GM21786 (cell line): ENCODE data around the gene SIRT5.

ENCODE experiments used
- ATAC-seq: cut with Tn5 transposase; IDR thresholded peaks from one replicate; pipeline ENCODE4 v1.9.1; 2021; ENCODE audit not compliant: unreplicated experiment

Gene SIRT5

DNA sequence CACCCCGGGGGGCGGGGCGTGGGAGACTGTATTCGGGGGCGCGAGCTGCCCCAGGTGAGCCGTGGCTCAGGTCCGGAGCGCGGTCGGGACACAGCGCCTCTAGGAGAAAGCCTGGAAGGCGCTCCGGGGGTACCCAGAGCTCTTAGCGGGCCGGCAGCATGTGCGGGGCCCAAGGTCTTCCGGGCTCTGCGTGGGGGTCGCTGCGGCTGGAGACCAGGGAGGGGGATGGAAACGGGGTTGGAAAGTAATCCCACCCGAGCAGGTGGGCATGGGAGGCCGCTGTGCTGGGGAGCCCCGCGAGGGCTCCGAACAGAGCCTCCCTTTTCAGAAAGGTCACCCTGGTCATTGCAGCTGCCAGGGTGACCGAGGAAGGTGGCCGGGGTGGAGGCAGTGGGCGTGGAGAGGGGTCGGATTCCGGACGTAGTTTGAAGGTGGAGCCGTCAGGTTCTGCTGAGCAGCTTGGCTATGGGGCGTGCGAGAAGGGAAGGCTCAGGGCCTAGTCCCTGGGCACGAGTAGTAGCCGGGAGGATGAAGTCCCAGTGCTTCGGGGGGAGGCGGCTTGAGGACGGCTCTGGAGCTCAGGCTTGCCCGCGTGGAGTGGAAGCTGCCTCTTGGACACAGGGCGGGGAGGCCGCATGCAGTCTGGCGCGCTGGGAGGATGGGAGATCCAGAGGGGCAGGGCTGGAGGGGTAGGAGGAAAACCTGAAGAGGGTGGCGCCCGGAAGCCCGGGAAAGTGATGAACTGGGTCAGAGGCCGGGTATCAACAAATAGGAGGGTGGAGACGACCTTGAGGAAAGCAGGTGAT lies at the start of gene SIRT5:
Gene SIRT5, plus strand, starts transcription at position 31 of the 806 bp plus-strand sequence. CDS start 9,510 bp downstream, outside the sequence.
- ATAC-seq = peak; percentile 71

DNA sequence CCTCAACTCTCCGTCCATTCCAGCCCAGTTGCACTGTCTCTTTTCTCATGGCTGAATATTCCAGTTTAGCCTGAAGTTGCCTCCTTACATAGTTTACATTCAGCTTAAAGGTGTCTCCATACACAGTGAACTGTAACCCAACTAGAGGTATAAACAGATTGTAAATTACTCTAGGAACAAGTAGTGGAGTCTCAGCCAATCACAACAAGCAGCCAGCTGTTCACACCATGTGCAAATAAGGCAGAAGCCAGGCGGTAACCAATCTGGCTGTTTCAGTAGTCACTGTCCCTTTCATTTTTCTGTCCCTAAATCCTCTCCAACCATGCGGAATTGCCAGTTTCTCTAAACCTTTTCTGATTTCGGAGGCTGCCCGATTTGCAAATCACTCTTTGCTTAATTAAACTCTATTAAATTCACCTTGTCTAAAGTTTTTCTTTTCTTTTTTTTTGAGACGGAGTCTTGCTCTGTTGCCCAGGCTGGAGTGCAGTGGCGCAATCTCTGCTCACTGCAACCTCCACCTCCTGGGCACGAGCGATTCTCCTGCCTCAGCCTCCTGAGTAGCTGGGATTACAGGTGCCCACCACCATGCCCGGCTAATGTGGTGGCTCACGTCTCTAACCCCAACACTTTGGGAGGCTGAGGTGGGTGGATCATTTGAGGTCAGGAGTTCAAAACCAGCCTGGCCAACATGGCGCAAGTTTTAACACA lies 49.4 kb upstream of the SIRT5 start:
- no peak for ATAC-seq

DNA sequence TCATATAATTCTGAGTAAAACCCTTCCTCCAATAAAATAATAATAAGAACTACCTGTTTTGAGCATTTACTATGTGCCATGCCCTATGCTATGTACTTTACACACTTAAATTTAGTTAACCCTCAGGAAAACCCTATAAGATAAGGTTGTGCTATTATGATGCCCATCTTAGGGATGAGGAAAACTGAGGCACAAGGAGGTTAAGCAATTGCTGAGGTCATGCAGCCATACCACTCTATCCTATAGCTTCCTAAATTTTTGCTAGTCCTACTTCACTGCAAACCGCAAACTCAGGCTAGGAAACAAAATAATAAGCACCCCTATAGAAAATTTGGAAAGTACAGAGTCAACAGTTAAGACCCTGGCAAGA lies 48.1 kb upstream of the SIRT5 start:
- no peak for ATAC-seq

DNA sequence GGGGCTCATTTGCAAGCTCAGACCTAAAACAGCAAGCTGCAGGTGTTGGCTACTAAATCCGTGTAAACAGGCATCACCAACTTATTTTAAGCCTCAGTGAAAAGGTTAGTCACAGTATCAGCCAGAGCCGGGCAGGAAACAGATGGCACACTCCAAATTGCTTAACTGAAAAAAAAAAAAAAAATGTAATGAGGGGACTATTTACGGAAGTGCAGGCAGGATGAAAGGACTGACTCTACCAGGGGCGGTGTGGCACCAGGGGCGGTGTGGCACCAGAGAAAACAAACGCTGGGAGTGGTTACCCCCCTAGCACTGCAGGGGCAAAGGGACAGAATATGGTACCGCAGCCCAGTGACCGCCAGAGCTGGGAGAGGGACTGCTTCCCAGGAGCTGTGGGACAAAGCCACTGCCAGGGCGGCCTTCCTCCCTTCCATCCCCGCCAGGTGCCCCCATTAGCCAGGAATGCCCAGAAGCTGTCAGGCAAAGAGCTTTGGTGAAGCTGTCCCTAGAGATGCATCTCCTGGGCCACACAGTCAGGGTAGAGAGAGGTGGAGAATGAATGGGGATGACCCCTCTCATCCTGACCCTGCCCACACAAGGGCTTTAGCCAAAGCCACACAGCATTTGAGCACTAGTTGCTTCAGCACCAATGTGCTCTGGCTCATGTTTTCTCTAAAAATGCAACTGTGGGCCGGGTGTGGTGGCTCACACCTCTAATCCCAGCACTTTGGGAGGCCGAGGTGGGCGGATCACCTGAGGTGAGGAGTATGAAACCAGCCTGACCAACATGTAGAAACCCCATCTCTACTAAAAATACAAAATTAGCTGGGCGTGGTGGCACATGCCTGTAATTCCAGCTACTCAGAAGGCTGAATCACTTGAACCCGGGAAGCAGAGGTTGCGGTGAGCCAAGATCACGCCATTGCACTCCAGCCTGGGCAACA lies 47.4 kb upstream of the SIRT5 start:
- peak; percentile 80 for ATAC-seq

DNA sequence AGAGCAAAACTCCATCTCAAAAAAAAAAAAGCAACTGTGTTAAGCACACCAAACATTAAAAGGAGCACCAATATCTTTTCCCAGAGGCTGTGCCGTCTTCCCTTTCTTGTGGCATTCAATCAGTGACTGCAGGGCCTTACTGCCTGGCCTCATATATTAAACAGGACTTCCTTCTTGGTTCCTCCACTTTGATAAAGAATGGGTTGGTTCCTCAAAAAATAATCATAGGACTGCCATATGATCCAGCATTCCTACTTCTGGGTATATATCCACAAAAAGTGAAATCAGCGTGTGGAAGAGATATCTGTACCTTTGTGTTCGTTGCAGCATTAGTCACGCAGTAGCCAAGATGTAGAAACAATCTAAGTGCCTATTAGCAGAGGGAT lies 46.7 kb upstream of the SIRT5 start:
- no peak for ATAC-seq

DNA sequence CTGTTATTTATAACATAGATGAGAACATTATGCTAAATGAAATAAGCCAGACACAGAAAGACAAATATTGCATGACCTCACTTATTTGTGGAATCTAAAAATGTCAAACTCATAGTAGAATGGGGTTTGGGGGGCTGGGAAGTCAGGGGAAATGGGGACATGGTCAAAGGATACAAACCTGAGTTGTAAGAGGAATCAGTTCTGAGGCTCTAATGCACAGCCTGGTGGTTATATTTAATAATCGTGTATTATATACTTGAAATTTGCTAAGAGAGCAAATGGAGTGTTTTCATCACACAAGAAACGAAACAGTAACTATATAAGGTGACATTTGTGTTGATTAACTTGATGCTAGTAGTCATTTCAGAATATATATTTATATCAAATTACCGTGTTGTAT lies 46.2 kb upstream of the SIRT5 start:
- ATAC-seq = no peak

DNA sequence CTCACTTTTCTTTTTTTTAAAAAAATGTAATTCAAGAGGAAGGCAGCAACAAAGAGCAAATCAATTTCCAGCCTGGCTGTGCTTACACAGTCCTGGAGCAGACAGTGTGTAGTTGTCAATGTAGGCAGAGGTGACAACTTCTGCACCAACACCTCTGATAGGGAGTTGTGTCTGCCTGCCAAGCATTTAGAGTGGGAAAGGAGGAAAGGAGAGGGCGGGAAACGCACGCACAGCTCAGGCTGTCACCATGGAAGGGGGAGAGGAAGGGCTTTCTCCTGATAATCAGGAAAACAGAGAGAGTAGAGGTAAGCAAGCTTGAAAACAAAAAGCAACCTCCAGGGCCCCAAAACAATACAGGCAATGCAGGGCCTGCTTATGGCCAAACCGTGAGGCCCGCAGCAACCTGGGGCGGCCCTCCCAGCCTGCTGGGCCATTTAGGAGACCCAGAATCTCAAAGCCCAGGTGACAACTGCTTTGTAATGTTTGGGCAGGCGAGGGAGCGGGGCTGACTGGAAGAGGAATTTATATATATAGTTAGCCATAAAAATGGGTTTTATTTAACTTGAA lies 45.5 kb upstream of the SIRT5 start:
- ATAC-seq = no peak

DNA sequence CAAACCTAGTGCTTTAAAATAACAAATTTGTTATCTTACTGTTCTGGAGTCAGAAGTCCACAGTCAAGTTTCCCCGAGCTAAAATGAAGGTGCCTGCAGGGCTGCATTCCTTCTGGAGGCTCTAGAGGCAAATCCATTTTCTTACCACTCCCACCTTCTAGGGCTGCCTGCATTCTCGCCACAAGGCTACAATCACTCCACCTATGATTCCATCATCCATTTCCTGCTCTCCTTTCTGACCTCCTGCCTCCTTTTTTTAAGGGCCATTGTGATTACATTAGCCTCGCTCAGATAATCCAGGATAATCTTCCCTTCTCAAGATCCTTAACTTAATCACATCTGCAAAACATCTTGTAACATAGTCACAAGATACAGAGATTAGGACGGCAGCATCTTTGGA lies 42.4 kb upstream of the SIRT5 start:
- ATAC-seq = no peak

DNA sequence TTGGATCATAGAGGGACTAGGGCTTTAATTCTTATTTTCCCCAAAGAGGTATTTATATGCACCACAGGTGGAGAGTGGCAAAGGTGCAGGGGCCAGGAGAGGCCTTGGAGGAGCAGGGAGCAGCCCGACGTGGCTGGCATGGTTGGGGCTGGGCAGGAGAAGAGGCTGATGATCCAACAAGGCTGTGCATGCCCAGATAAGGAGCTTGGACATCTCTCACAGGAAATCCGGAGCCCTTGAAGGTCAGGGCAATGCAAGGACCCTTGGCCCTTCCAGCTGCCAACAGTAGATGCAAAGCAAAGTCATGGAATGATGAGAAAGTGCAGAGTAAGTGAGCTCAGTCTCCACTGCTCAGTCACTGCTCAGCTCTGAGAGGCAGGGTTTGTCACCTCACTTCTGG lies 39.9 kb upstream of the SIRT5 start:
- ATAC-seq = no peak

DNA sequence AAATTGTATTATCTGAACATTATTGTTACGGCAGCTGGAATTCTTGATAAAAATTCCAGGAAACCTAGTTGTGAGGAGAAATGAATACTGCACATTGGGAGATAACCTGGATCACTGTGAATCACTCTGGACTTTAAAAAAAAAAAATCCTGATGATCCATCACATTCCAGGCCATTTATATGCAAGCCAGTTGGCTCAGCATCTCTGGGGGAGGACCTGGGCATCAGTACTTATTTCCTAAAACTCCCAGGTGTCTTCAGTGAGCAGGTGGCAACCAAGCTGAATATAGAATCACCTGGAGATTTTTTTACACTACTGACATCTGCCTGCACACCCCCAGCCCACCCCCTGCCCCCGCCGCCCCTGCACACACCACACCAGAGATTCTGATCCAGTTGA lies 39.1 kb upstream of the SIRT5 start:
- no peak for ATAC-seq

DNA sequence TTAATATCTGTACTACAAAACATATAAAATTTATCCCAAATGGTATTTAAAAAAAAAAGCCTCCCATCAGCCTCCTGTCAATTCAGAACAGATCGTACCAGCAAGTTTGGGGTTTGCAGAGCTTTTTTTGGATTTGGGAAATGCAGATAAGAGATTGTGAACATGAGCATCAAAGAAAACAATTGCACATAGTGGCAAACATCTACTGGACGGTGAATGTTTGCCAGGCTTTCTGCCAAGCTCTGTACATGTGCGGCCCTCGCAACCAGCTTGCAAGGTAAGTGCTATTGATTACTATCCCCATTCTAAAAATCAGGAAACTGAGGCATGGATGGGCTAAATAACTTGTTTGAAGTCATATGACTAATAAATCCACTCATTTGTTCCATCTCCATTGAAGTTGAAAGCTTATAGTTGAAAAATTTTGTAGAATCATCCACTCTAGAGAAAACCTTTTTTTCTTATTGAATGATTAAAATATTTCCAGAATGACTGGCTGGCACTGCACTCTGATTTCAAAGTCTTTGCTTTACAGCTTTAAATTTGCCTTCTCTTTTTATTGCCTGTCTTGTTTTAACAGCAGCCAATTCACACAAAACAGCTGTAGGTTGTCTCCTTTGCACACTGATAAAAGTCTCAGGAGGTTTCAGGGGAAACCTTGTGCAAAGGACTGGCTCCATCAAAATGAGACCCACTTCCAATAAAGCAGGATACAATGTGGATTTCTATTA lies 37.4 kb upstream of the SIRT5 start:
- no peak for ATAC-seq

DNA sequence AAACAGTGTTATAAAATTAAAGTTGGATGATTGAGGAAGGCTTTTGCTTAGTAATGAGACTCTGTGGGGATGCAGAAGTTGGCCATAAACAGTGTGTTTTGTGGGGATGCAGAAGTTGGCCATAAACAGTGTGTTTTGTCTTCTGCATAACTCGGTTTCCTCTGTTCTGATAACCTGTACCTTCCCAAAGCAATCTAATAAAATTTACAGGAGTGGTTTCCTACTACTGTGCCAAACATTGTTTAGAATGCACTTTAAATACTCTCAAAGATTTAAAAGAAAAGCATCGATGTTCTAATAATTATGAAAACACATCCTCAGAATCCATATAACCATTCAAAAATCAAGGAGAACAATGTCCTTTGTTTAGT lies 36.9 kb upstream of the SIRT5 start:
- ATAC-seq = no peak

DNA sequence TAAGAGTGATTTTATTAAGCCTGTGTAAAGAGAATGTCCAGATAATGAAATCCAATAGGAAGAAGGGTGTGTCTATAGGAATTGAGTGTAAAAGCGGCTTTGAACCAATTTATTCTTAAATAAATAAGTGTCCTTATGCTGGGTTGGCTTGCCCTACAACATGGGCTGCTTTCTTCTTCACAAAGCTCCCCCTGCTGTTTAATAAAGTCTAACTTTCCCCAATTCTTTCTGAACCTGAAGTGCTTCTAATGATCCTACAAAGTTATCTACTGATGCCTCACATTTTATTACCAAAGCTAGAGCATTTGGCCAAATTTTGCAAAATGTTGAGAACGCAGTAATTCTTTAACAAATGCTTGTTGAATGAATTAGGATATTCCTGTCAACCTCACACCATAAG lies 36.3 kb upstream of the SIRT5 start:
- no peak for ATAC-seq

DNA sequence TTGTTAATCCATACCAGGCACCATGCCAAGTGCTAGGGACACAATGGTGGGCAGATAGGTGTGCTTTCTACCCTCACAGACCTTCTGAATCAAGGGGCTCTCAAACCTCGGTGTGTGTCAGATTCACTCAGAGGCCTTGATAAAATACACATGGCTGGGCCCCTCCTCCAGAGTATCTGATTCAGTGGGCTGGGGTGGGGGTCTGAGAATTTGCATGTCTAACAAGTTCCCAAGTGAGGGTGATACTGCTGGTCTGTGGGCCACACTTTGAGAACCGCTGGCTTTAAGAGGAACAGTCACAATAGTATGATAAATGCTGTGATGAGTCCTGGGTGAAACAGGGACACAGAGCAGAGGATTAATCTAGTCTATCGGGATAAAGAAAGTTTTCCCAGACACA lies 35.8 kb upstream of the SIRT5 start:
- no peak for ATAC-seq

DNA sequence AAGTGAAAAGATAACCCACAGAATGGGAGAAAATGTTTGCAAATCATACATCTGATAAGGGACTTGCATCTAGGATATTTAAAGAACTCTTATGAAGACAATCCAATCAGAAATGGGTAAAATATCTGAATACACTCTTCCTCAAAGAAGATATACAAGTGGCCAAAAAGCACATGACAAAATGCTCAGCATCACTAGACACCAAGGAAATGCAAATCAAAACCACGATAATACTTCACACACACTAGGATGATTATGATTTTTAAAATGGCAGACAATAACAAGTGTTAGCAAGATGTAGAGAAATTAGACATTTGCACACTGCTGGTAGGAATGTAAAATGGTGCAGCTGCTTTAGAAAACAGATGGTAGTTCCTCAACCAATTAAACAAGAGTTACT lies 34.8 kb upstream of the SIRT5 start:
- ATAC-seq = no peak

DNA sequence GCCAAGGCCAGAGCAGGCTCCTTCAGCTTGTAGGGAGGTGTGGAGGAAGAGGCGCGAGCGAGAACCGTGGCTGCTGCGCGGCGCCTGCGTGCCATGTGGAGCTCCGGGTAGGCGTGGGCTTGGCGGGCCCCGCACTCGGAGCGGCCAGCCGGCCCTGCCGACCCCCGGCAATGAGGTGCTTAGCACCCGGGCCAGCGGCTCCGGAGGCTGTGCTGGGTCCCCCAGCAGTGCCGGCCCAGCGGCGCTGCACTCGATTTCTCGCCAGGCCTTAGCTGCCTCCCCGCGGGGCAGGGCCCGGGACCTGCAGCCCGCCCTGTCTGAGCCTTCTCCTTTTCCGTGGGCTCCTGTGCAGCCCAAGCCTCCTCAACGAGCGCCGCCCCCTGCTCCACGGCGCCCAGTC lies 32.9 kb upstream of the SIRT5 start:
- ATAC-seq = no peak

DNA sequence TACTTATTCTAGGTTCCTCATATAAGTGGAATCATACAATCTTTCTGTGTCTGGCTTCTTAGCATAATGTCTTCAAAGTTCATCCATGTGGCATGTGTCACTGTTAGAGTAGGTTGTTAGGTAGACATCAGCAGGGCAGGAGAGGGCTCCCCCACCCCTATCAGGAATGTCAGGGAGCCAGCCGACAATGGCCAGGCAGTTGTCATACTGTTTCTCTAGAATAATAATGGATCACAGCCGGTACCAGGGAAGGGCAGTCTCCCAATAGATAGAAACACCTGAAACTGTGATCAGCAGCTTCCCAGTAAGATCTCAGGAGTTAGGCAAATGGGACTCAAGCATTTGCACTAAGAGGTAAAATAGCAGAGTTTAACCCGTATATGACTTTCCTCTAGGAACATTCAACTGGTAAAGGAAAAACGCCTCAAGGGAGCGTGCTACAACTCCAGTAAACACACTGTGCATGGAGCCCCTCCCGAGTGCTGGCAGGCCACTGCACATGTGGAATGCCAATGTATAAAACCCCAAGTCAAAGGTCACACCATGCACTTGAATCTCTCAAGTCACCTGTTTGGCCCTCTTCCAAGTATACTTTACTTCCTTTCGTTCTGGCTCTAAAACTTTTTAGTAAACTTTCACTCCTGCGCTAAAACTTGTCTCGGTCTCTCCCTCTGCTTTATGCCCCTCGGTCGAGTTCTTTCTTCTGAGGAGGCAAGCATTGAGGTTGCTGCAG lies 29.8 kb upstream of the SIRT5 start:
- no peak for ATAC-seq

DNA sequence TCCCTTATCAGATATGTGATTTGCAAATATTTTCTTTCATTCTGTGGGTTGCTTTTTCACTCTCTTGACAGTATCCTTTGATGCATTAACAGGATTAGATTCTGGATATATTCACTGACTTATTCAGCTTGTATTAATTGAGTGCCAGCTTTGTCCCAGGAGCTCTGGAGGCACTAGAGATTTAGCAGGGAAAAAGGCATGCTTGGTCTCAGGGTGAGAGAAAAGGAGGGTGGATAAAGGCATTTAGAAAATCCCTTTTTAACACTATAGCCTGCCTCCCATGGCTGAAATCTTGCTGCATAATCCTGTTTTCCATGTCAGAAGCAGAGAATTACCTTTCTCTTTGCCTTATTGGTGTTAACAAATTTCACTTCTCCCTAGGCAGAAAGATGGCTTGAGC lies 28.5 kb upstream of the SIRT5 start:
- ATAC-seq = no peak

DNA sequence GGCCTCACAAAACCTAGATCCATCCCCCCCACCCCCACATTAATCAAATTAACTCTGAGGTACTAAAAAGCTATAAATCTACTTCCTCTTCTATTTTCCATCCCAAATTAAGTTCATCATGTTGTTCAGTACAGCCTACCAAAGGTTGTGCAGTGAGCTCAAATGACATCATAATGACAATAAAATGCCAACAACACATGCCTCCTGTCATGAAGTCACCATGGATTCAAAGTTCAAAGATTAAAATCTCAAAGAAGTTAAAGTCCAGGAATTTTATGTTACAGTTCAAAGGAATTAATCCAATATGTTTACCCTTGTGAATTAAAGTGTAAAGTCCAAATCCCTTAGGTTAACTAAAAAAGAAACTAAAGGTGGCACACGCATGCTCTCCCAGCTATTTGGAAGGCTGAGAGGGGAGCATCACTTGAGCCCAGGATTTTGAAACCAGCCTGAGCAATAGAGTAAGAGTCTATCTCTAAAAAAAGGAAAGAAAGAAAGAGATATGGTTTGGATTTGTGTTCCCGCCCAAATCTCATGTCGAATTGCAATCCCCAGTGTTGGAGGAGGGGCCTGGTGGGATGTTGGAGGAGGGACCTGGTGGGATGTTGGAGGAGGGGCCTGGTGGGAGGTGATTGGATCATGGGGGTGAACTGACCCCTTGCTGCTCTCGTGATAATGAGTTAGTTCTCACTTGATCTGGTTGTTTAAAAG lies 25.7 kb upstream of the SIRT5 start:
- no peak for ATAC-seq
